ENCODE measurements around the gene WNT6.

Gene WNT6

DNA sequence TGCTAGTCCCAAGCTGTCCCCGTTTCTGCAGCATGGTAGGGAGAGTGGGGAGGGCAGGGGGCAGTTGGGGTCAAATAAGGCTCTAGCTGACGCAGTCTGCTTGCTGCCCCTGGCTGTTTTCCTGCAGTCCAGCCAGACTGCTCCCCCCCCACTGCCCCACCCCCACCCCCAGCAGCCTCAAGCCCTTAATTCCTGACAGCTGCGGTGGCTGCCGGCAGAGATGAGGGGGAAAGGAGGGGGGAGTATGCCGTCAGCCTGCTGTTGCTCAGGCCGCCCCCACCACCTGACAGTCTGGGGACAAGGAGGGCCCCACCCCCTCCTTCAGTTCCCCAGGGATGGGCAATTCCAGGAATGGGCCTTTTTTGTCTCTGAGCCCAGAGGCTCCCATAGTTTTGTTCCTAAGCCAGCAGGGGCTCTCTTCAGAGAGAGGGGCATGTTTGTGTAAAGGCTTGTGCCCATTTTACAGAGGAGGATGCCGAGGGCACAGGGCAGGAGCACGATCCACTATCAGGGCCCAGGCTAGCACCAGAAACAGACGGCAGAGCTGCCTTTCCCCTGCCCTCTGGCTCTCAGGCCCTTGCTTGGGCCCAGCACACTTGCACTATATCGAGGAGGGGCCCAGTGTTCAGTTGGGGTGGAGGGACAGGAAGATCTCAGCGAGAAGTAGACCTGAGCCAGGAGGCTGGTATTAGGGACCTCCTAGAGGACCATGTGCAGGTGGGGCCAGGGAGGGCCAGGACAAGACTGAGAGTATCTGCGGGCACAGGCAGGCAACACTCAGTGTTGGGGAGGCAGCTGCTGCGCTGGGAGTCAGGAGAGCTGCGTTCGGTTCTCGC lies 19.5 kb downstream of the WNT6 start:
- no peak for DNase-seq

DNA sequence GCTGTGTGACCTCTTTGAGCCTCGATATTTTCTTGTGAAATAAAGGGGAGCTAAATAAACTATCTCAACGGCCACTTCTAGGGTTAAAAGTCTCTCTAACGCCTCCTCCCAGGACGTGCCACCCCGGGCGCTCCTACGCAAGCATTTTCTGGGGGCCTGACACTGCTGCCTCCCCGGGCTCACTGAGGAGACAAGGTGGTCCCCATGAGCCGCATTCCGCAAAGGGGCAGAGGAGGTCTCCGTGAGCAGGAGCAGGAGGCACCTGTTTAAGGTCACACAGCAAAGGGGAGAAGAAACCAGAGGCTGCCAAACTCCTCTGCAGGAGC lies 20.1 kb downstream of the WNT6 start:
- no peak for DNase-seq

DNA sequence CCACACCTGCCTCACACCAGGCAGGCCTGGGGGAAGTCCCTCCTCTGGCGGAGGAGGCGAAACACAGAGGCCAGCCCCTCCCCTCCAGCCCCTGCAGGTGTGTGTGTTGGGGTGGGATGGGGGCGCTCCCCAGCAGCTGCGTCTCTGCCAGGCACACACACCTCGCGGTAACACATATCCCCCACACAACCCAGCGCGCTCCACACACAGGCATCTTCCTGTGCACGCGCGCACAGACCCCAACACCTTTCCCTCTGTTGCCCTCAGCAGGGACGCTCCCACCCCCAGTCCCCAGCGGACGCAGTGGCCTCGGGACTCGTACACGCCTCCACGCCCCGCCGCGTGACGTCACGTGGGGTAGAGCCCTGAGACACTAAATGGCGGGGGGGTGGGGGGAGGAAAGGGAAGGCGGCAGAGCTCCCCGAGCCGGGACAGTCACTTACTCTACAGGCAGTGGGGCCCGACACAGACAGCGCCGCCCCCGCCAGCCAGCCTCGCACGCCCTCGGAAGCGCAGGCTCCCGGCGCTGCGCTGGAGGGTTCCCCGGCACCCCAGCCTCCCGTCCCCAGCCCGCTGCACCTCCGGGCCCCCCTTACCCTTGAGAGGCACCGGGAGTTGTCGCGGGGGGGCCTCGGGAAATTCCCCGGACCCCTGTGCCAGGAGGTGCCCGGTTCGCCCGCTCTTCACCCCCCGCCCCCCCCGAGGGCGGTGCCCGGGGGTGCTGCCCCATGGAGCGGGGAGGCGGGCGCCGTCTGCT lies 20.7 kb downstream of the WNT6 start, which contains the start of gene WNT10A:
TSS of gene WNT10A (plus strand) at position 751 of the 757 bp plus-strand sequence. CDS start 144 bp downstream, outside the sequence.
- peak; percentile 93 for DNase-seq

DNA sequence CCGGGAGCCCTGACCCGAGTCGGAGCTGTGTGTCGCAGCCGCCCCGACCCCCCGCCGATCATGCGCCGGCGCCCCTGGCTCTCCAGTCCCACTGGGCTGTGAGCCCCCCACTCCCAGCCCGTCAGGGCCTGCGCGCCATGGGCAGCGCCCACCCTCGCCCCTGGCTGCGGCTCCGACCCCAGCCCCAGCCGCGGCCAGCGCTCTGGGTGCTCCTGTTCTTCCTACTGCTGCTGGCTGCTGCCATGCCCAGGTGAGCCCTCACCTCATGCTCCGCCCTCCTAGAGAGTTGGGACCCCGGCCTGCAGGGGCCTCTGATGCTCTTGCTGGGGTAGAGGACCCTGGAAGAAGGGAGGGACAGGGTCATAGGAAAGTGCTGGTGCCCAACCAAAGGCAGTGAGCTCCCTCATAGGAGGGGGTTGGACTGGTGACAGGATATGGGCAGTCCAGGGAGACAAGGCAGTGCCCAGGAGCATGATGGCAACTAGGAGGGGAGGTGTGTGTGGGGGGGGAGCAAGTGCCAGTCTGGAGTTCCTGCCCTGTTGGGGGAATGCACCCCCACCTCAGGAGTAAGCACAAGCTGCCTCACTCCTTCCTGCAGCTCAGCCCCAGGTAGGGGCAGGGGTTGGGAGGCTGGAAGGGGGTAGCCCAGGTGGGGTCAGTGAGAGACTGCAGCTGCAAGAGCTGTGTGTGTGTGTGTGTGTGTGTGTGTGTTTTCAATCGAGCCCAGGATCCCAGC lies 21.4 kb downstream of the WNT6 start:
- no peak for DNase-seq

DNA sequence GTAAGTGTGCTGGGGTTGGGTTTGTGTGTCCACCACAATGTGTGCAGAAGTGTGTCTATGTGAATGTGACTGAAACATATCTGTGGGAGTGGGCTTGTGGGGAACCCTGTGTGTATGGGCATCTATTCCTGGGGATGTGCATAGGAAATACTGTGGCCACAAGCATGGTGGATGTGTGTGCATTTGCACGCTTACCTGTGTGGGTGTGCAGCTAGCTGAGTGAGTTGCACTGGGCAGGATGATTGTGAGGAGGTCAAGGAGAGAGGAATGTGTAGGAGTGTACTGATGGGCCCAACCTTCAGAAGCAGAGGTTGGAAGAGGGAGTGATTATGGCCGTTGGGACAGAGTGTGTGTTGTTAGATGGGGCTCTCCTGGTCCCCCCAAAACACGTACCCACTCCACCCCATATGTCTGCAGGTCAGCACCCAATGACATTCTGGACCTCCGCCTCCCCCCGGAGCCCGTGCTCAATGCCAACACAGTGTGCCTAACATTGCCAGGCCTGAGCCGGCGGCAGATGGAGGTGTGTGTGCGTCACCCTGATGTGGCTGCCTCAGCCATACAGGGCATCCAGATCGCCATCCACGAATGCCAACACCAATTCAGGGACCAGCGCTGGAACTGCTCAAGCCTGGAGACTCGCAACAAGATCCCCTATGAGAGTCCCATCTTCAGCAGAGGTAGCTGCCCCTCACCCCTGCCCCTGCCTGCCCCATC lies 22.3 kb downstream of the WNT6 start:
- no peak for DNase-seq

DNA sequence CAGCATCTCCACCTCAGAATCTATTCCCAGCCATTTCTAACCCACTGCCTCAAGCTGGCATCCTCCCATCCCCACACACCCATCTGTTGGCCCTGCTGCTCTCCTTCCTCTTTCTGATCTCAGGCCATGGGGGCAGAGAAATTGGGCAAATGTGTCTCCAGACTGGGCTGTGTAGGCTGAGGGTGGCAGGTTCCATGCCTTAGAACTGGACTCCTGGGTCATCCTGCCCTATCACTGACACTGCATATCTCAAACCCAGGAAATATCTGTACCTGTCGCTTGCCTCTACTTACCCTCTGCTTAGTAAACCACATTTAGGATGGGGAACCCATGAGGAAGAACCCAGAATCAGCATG lies 22.8 kb downstream of the WNT6 start:
- DNase-seq: no peak

DNA sequence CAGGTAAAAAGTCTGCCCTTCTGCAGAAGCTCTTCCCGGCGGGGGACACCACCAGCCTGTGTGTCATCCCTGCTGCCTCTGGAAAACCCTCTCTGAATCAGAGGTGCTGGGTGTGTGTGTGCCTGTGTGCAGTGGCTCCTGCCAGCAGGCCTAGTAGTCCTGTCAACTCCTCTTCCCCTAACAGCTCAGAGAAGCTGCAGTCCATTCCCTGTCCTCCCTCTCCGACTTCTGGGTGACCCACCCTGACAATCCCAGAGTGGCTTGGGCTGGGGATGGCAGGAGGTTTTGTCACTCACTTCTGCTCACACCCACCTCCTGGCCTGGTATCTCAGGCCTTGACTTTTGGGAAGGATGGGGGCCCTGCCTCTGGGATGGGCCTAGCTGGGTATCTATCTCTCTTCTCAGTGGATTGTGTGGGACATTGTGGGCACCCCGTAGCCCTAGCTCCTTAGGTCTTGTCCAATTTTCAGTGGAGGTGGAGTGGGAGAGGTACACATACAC lies 23.3 kb downstream of the WNT6 start:
- DNase-seq: no peak

DNA sequence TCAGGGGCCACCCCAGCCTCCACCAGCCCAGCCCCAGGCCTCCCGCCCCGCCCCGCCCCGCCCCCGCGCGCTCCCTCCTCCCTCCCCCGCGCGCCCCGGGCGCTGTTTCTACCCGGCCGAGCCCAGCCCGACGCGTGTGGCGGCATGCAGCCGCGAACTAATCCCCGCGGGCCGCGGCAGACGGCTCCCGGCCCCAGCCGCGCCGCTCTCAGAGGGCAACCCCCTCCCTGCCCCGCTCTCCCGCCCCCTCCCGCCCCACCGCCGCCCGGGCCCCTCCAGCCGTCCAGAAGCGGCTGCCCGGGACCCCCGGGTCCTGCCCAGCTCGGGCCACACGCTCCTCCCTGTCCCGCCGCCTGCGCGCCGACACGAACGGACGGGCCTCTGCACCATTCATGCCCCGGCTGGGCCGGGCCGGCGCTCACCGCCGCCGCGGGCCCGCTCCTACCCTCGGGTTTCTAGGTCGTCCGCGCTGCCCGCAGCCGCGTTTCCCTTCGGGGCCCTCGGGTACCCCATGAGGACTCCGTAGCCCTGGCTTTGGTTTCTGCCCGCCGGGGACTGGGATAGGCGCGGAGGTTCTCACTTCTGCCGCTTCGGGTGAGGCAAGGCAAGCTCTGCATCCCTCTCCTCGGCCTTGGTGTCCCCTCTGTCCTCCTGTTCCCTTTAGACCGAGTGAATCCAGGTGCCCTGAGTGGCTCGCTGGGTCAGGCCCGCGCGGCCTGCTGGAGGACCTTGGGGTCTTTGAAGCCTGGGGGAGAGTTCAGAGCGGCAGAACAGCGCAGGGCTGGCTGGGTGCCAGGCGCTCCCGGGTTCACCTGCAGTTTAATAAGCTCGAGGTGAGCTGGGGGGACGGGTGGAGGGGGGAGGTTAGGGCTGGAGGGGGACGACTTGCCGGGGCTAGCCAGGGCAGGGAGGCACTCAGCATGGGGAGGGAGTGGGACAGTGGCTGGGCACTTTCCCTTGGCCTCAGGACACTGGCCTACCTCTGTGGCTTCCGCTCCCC lies 24.2 kb downstream of the WNT6 start:
- no peak for DNase-seq

DNA sequence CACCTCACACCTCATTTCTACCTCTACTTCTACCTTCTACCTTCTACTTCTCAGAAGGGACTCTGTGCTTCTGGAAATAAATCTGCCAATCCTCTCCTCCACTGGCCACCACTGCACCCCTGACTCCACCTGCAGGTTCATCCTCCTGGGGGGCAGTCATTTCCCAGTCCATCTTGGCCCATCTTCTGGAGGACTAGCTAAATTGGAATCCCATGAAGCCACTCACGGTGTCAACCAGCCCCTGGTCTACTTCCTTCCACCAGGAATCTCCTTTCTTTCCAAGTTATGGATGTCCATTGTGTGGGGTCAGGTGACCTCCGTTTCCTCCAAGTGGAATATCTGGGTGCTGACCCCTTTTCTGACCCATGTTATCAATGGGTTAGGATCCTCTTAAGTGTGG lies 24.9 kb downstream of the WNT6 start:
- no peak for DNase-seq

DNA sequence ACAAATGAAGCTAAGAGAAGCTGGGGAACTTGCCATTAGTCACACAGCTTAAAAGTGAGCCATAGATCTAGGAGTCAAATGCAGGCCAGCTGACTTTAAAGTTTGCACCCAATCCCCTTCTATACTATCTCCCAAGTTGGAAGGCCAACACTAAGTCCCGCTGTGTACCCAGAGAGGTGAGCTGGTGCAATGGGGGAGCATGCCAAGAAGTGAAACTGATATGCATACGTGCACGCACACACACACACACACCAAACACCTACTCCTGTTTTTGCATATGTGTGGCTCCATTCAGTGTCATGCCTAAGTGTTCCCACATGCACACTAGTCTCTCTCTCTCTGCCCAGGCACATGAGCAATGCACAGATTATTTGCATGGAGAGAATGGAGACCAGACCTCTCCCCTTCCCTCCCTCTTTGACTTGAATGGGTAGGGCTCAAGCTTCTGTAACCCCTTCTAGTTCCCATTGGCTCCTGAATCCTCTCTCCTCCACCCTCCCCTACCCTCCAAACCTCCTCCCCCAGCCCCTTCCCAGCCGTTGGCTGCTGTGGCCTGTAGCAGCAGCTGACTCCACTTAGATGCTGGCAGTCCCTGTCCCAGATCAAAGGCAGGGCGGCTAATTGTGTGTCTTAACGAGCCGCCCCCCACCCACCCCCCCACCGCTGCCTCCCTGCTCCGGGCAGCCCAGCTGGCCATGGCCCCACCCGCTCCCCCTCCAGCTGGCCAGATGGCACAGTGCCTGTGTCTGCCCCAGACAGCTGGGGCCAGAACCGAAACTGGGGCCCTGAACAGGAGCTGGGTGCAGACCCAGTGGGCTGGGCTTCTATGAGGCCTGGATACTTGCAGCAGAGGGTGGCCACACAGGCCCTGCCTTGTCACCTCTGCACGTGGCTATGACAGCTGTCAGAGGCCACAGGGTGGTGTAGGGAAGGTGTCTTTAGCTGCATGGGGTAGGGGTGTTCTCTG lies 26.7 kb downstream of the WNT6 start:
- DNase-seq: no peak

DNA sequence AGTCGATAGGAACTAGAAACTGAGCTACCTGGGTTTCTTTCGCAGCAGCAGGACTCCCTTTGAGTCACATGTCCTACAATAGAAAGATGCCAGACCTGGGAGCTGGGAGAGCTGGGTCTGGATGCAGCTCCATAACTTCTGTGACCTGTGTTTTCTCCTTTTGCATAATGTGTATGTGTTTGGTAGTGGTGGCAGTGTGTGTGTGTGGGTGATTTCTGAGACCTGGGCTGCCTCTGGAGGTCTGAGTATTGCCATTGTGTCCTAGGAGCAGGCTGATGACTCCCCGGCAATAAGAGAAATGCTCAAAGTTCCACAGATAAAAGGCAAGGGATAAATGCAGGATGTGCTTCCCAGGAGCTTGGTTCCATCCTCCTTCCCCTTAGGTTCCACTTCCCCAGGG lies 27.5 kb downstream of the WNT6 start:
- no peak for DNase-seq

DNA sequence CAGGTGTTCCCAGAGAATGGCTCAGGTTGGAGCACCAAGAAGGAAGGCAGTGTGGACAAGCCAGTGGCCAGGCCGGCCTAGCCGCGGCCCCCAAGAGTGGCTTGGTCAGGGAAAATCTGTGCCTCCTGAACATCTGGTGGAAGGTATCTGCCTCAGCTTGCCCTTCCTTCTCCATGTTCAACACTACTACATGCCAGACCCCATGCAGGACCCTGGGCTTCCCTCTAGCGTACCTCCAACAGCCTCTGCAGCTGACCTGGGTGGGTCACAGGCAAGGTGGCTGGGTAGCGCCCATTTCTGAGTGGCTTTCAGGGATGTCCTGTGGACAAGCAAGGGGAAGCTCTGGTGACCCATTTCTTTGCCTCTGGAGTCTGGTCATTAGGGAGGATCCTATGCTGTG lies 28.7 kb downstream of the WNT6 start:
- no peak for DNase-seq

DNA sequence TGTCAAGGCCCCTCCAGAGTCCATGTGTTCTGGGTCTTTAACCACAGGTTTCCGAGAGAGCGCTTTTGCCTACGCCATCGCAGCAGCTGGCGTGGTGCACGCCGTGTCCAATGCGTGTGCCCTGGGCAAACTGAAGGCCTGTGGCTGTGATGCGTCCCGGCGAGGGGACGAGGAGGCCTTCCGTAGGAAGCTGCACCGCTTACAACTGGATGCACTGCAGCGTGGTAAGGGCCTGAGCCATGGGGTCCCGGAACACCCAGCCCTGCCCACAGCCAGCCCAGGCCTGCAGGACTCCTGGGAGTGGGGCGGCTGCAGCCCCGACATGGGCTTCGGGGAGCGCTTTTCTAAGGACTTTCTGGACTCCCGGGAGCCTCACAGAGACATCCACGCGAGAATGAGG lies 30.3 kb downstream of the WNT6 start:
- DNase-seq: no peak

DNA sequence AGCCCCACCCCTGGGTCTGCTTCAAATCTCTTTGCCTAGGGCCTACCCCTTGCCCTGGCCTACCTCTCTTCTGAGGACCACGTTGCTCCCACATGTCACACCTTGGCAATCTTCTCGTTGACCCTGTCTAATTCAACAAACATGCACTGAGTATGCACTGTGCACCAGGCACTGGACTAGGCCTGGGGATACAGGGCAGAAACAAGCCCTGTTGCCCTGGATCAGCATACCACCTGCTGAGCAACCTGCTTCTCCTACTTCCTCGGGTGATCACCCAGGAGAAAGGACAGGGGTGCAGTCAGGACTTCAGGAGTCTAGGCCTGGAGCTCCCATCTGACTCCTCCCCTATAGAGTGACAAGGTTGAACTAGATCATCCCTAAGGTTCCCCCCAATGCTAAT lies 30.8 kb downstream of the WNT6 start:
- DNase-seq: no peak

DNA sequence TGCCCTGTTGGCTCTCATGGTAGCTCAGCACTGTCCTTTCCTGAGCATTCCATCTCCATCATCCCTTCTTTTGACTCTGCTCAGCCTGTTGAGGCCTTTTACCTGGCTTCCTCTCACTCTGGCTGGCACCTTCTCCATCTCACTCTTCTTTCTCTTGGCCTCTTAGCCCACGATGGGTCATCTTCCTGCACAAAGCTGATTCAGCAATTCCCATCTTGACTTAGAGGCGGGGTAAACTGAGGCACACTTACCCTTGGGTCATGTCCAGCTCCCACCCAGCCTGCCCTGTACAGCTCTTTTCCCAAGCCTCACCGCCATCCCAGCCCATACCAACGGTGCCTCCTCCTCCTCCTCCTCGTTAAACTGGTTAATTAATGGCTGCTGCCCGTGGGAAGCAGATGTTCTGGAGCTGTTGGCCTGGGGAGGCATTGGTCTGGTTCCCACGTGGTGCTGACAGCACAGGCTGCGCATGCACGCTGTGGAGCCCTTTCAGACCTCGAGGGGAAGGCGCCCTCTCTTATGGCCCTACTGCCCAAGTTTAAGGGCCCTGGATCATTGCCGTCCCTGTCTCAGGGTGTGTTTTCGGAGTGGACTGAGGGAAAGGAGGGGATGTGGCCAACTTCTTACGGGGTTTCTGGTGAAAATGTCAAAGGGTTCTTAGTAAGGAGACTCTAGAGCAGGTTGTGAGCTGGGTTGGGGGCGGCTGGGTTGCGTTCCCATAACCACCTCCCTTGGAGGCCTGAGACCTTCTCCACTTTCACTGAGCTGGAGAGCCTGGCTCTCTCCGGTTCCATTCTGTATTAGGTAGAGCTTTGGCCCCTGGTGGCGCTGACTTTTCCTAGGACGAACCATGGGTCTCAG lies 31.9 kb downstream of the WNT6 start:
- no peak for DNase-seq

DNA sequence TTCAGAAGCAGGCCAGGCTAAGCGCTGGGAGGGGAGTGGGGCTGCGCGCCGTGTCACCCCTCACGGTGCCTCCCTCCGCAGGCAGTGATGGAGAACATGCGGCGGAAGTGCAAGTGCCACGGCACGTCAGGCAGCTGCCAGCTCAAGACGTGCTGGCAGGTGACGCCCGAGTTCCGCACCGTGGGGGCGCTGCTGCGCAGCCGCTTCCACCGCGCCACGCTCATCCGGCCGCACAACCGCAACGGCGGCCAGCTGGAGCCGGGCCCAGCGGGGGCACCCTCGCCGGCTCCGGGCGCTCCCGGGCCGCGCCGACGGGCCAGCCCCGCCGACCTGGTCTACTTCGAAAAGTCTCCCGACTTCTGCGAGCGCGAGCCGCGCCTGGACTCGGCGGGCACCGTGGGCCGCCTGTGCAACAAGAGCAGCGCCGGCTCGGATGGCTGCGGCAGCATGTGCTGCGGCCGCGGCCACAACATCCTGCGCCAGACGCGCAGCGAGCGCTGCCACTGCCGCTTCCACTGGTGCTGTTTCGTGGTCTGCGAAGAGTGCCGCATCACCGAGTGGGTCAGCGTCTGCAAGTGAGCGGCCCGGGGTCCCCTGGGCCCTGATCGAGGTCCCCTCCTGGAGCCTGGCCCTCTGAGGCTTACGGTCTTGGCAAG lies 33.2 kb downstream of the WNT6 start:
- peak; percentile 92 for DNase-seq

DNA sequence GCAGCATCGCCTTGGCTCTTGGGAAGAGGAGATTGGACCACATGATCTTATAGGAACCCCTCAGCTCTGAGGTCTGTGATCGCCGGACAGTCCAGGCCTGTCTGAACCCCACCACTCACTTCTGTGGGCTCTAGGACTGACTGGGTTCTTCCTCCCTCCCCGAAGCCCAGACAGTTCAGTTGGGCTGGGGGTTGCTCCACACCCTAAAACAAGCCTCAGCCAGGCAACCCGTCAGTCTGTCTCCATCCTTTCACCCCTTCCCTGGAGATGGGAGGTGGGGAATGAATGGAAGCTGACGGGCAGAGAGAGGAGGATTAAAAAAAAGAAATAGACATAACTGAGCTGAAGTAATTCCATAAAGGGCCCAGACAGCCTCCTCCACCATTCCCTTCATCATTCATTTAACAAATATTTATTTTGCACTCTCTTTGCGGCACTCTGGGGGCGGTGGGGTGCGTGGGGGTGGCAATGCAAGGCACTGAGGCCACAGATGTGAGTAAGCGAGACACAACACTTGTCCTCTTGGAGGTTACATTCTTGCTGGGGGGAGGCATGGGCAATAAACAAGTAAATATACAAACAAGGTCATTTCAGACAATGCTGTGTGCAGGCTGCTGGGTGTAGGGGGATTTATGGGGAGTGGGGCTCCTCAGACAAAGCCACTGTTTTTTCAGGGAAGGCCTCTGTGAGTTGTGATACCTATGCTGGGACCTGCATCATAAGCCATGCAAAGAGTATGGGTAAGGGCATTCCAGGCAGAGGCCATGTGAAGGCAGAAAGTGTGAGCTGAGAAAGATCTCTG lies 33.9 kb downstream of the WNT6 start:
- DNase-seq: no peak

All from activated gamma-delta T cell (primary cell).